ENCODE data around the gene NMT2. TPM values are rescaled to one million over a fixed set of nuclear protein-coding genes. Genes with fewer than 3 reads are reported as not detected.
A peak's percentile ranks its signal among the peaks of the same experiment; 100 is the strongest.

The NMT2 gene
- total and polyA plus RNA-seq, 10 of the 15 experiments (the other 5 are each of a cell fraction or from before 2014, with no cell fraction given), result 4.9 to 12.0 (median 9.2) TPM

GRCh38 chr10:15168786-15169554, 477 bp upstream of the NMT2 start:
- H3K27ac ChIP-seq (ENCODE audit: control insufficient read depth, insufficient read depth), result no peak overlapping the region
- H3K4me2 ChIP-seq (ENCODE audit: control insufficient read depth, insufficient read depth), result peak overlapping the region; percentile 79
- peak; percentile 48 for DNase-seq (ENCODE audit: low read depth, low spot score)
- H3K9me3 ChIP-seq (replicated peaks; ENCODE audit: control insufficient read depth, insufficient read depth, low read length), result no peaks in the 10 kb centered on the region
- no peak for FAIRE-seq
- intact Hi-C loops (cut with micrococcal nuclease; ENCODE audit: unreplicated experiment), result no loop called here
- H3K36me3 ChIP-seq (ENCODE audit: control insufficient read depth in 2 of 2, insufficient read depth in 2 of 2, low read length in 1 of 2), result no peaks in the 10 kb centered on the region
- in situ Hi-C loops (cut with MboI), result loop anchor here (25.0 kb wide), 1 partner anchor 1268 kb away; the partner anchor contains the start of gene PTER
- H3K79me2 ChIP-seq (ENCODE audit: control insufficient read depth, insufficient read depth, low read length), result peaks cover 3% of the 10 kb centered on the region; the same call in 1 of the 2 replicates
- WGBS (ENCODE audit: insufficient coverage, insufficient replicate concordance, low lambda C conversion rate, missing lambda C conversion rate), result 26% methylated on average over 16 of the region's 44 CpGs
- H3K4me1 ChIP-seq (ENCODE audit: control insufficient read depth, insufficient read depth, low read length), result peaks cover 8% of the 10 kb centered on the region; the same call in 1 of the 2 replicates
- SMC1A ChIA-PET (ENCODE audit: uncharacterized antibody, unreplicated experiment), result interaction anchor here (1.3 to 8.5 kb wide), 4 partner anchors 27 to 63 kb away, joined by 3 to 86 read pairs (median 28); no protein-coding TSS in a partner anchor
- CTCF ChIA-PET, result interaction anchor here (0.6 to 6.2 kb wide), 6 partner anchors 21 to 692 kb away, joined by 3 to 38 read pairs (median 4); no protein-coding TSS in a partner anchor
- H3K9ac ChIP-seq (ENCODE audit: control insufficient read depth, insufficient read depth, low read length), result no peak overlapping the region
- no peaks in the 10 kb centered on the region; a peak in 1 of 4 replicates for H3K27me3 ChIP-seq (replicated peaks in 1 of 2; ENCODE audit: control insufficient read depth in 2 of 2, insufficient read depth in 2 of 2, low read length in 1 of 2)
- POLR2A ChIA-PET, result interaction anchor here (0.6 to 1.6 kb wide), 6 partner anchors 24 to 170 kb away, joined by 3 to 4 read pairs (median 3); no protein-coding TSS in a partner anchor
- BruUV-seq (replicated peaks), result no TSS peak
- peak overlapping the region; percentile 78 for H2AFZ ChIP-seq (ENCODE audit: control insufficient read depth, low read depth, low read length)
- H4K20me1 ChIP-seq (ENCODE audit: control insufficient read depth, insufficient read depth), result no peaks in the 10 kb centered on the region
- no peak overlapping the region for H3K4me3 ChIP-seq
- peak; percentile 66 for ATAC-seq
- RAD21 ChIA-PET (ENCODE audit: unreplicated experiment), result interaction anchor here (0.8 to 3.6 kb wide), 7 partner anchors 27 to 216 kb away, joined by 3 to 39 read pairs (median 3); partner anchors contain the start of gene MEIG1
- TF ChIP-seq IRF4 (IDR thresholded peaks at IDR 0.05; ENCODE audit: low read depth, low read length), result no peak
- no peak for TF ChIP-seq SUPT20H (IDR thresholded peaks at IDR 0.05; ENCODE audit: borderline replicate concordance, control insufficient read depth, low read depth, low read length)
- TF ChIP-seq CUX1 (IDR thresholded peaks at IDR 0.05; ENCODE audit: insufficient replicate concordance, low read depth, low read length), result no peak
- no peak for TF ChIP-seq DPF2 (IDR thresholded peaks at IDR 0.05)
- no peak for TF ChIP-seq NFYA (IDR thresholded peaks at IDR 0.05; ENCODE audit: borderline replicate concordance, low read depth, low read length)

All from GM12878 (cell line).